Stimulated activated CD4-positive, alpha-beta T cell treated with anti-CD3 and anti-CD28 coated beads, Interleukin-12 subunit alpha, Interleukin-12 subunit beta, amount 100 ng/mL, for 24 hours (primary cell): ENCODE measurements around the gene WDR59.
"Not testable (repeated sequence)": the region's sequence is repeated elsewhere in the genome, so short reads cannot be mapped to it uniquely, and the experiment has no call there.

Source experiments
- DNase-seq, 2 experiments: peaks; one replicate each; pipeline ENCODE4 v3.0.0-alpha.2; 2020; ENCODE audit warnings: low read depth in 2 of 2

The WDR59 gene

GRCh38 chr16:74973304-74973703 lies 11.6 kb downstream of the WDR59 start:
- no peak for DNase-seq

GRCh38 chr16:74954763-74955162 lies 30.2 kb downstream of the WDR59 start:
- no peak for DNase-seq

- DNase-seq: no peak
These were observed 33.2 kb downstream of the WDR59 start for GRCh38 chr16:74951681-74952080.

GRCh38 chr16:74951206-74951605 lies 33.7 kb downstream of the WDR59 start:
- DNase-seq: no peak

- no peak for DNase-seq
These were observed 34.4 kb downstream of the WDR59 start for GRCh38 chr16:74950511-74950910.

- DNase-seq: no peak
These were observed 35.6 kb downstream of the WDR59 start for GRCh38 chr16:74949309-74949708.

GRCh38 chr16:74944466-74944865 lies 40.5 kb downstream of the WDR59 start:
- no peak for DNase-seq

GRCh38 chr16:74942977-74943918 lies 41.7 kb downstream of the WDR59 start:
- DNase-seq: no peak

- DNase-seq: no peak
These were observed 42.4 kb downstream of the WDR59 start for GRCh38 chr16:74942566-74942965.

GRCh38 chr16:74939688-74940087 lies 45.2 kb downstream of the WDR59 start:
- no peak for DNase-seq

- DNase-seq: no peak
These were observed 47.9 kb downstream of the WDR59 start for GRCh38 chr16:74936902-74937560.

GRCh38 chr16:74931445-74931844 lies 53.5 kb downstream of the WDR59 start:
- DNase-seq: no peak

GRCh38 chr16:74929636-74930035 lies 55.3 kb downstream of the WDR59 start:
- no peak for DNase-seq

GRCh38 chr16:74926805-74927204 lies 58.1 kb downstream of the WDR59 start:
- no peak for DNase-seq

GRCh38 chr16:74923766-74924460 lies 61.0 kb downstream of the WDR59 start:
- no peak for DNase-seq

- DNase-seq: no peak
These were observed 62.5 kb downstream of the WDR59 start for GRCh38 chr16:74922150-74923138.

- no peak for DNase-seq
These were observed 63.9 kb downstream of the WDR59 start for GRCh38 chr16:74921051-74921450.

- no peak for DNase-seq
These were observed 75.3 kb downstream of the WDR59 start for GRCh38 chr16:74909665-74910064.

- DNase-seq: not testable (repeated sequence)
These were observed 76.2 kb downstream of the WDR59 start for GRCh38 chr16:74908759-74909158.

- DNase-seq: no peak
These were observed 80.8 kb downstream of the WDR59 start for GRCh38 chr16:74903901-74904678.
